ENCODE results near the gene FAM98B.

DNA sequence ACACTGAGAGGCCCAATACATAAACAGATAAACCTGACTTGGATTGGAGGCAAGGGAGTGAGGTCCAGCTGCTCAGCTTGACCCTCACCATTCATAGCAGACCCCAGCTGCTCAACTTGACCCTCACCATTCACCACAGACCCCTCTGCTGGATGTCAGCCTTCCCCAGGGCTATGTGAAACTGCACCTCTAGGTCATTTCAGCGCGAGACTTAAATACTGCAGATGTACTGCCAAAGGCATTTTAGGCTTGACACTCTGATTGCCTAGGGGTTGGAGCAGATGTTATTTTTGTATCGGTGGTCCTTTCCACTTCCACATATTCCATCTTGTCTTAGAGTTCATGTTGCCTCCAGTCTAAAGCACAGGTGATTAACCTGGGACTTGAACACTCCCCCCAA is 41.5 kb upstream of the FAM98B start:
- TF ChIP-seq CTCF (conservative IDR thresholded peaks at IDR 0.05 in 1 of 2, IDR thresholded peaks at IDR 0.05 in 1 of 2; ENCODE audit: low read depth in 1 of 2, low read length in 2 of 2), result no peak
- TF ChIP-seq EZH2 (IDR thresholded peaks at IDR 0.05; ENCODE audit: low read length, missing control alignments), result no peak

All from fibroblast of lung (primary cell).